Peyer's patch (tissue), 4 donors: ENCODE results near the gene PATJ.

Experiments used
- POLR2A ChIP-seq, 2 donors: fragments of 450-650 bp; IDR thresholded peaks; one replicate each; pipeline ENCODE4 v1.5.1; 2017; ENCODE audit warnings: antibody characterized with exemption in 2 of 2, mild to moderate bottlenecking in 2 of 2, moderate library complexity in 2 of 2
- TF ChIP-seq, protein P1 (sequence below), 6 experiments: fragments of 450-650 bp in 4 of 6; fragments of 200-600 bp in 2 of 6; sonication (generic) in 1 of 6; IDR thresholded peaks; one replicate each; pipeline ENCODE4 v1.5.1; 2017 to 2019; ENCODE audit warnings: antibody characterized with exemption in 6 of 6, mild to moderate bottlenecking in 3 of 6, moderate library complexity in 1 of 6

- TF ChIP-seq POLR2A (IDR thresholded peaks at IDR 0.05), result no peak
- TF ChIP-seq, protein P1, sequence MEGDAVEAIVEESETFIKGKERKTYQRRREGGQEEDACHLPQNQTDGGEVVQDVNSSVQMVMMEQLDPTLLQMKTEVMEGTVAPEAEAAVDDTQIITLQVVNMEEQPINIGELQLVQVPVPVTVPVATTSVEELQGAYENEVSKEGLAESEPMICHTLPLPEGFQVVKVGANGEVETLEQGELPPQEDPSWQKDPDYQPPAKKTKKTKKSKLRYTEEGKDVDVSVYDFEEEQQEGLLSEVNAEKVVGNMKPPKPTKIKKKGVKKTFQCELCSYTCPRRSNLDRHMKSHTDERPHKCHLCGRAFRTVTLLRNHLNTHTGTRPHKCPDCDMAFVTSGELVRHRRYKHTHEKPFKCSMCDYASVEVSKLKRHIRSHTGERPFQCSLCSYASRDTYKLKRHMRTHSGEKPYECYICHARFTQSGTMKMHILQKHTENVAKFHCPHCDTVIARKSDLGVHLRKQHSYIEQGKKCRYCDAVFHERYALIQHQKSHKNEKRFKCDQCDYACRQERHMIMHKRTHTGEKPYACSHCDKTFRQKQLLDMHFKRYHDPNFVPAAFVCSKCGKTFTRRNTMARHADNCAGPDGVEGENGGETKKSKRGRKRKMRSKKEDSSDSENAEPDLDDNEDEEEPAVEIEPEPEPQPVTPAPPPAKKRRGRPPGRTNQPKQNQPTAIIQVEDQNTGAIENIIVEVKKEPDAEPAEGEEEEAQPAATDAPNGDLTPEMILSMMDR (IDR thresholded peaks at IDR 0.05), result no peak
Observed at GRCh38 chr1:62068416-62068843, 326.1 kb downstream of the PATJ start.
